WI38 (cell line): ENCODE measurements around the gene TMF1.
A peak's percentile ranks its signal among the peaks of the same experiment; 100 is the strongest.

Source experiments
- H3K4me3 ChIP-seq: 2 replicates; pipeline ENCODE4 v1.5.1; 2011; ENCODE audit warnings: low read depth, mild to moderate bottlenecking, control low read depth, low read length
- CTCF ChIP-seq: IDR thresholded peaks from 2 replicates; pipeline ENCODE4 v1.5.1; 2012; ENCODE audit warnings: low read depth, mild to moderate bottlenecking, control low read depth, low read length

TMF1 gene

GRCh38 chr3:69079269-69080159 is 27.4 kb upstream of the TMF1 start:
- no peak for TF ChIP-seq CTCF
- peak overlapping the region; percentile 86 for H3K4me3 ChIP-seq

- TF ChIP-seq CTCF: no peak
- no peak overlapping the region for H3K4me3 ChIP-seq
Measured at GRCh38 chr3:69072928-69073327, 20.8 kb upstream of the TMF1 start.

- TF ChIP-seq CTCF: no peak
- H3K4me3 ChIP-seq: no peak overlapping the region
Measured at GRCh38 chr3:69066121-69066520, 14.0 kb upstream of the TMF1 start.

- TF ChIP-seq CTCF: no peak
- no peak overlapping the region for H3K4me3 ChIP-seq
Measured at GRCh38 chr3:69065318-69065964, 13.3 kb upstream of the TMF1 start.

- TF ChIP-seq CTCF: no peak
- no peak overlapping the region for H3K4me3 ChIP-seq
Measured at GRCh38 chr3:69063636-69064035, 11.5 kb upstream of the TMF1 start.

GRCh38 chr3:69059688-69060087 is 7.6 kb upstream of the TMF1 start:
- TF ChIP-seq CTCF: no peak
- no peak overlapping the region for H3K4me3 ChIP-seq

GRCh38 chr3:69058947-69059224 is 6.8 kb upstream of the TMF1 start:
- no peak for TF ChIP-seq CTCF
- no peak overlapping the region for H3K4me3 ChIP-seq
